ENCODE data around the gene B3GALT4. TPM values are rescaled to one million over a fixed set of nuclear protein-coding genes. Genes with fewer than 3 reads are reported as not detected.
A peak's percentile ranks its signal among the peaks of the same experiment; 100 is the strongest.

B3GALT4 gene
- total and polyA plus RNA-seq, 2 of the 13 experiments (the other 11 are each of a cell fraction or from before 2014, with no cell fraction given): 0.04 to 0.27 TPM

GRCh38 chr6:33299237-33299944 is 22.5 kb downstream of the B3GALT4 start (continued):
- TF ChIP-seq ZNF12 (CRISPR knock-in tag; IDR thresholded peaks at IDR 0.05) (no peak; the same call in 1 of the 2 replicates), ZSCAN31 (CRISPR knock-in tag; IDR thresholded peaks at IDR 0.05; ENCODE audit: low read depth) (peak; percentile 75), KLF11 (CRISPR knock-in tag; IDR thresholded peaks at IDR 0.05) (peak; percentile 36; the same call in 1 of the 2 replicates), GTF3A (CRISPR knock-in tag; conservative IDR thresholded peaks at IDR 0.05) (peak; percentile 61; the same call in 1 of the 2 replicates), ATF5 (CRISPR knock-in tag; IDR thresholded peaks at IDR 0.05; ENCODE audit: low read depth) (no peak), ZNF407 (CRISPR knock-in tag; IDR thresholded peaks at IDR 0.05; ENCODE audit: not compliant biosample characterization) (peak; percentile 63), TFDP1 (CRISPR knock-in tag; IDR thresholded peaks at IDR 0.05; ENCODE audit: borderline replicate concordance) (peak; percentile 56; the same call in 1 of the 2 replicates), MYC (CRISPR knock-in tag; IDR thresholded peaks at IDR 0.05; ENCODE audit: borderline replicate concordance) (peak; percentile 72; the same call in 1 of the 2 replicates), PTBP1 (IDR thresholded peaks at IDR 0.05; ENCODE audit: low read depth, low read length, poor library complexity, severe bottlenecking) (peak; percentile 79), ZNF253 (CRISPR knock-in tag; IDR thresholded peaks at IDR 0.05; ENCODE audit: borderline replicate concordance) (no peak; the same call in 1 of the 2 replicates), SMC3 (IDR thresholded peaks at IDR 0.05; ENCODE audit: low read length) (peak; percentile 56), ZNF564 (CRISPR knock-in tag; IDR thresholded peaks at IDR 0.05) (no peak), GZF1 (CRISPR knock-in tag; IDR thresholded peaks at IDR 0.05) (no peak; the same call in 1 of the 2 replicates), ERF (CRISPR knock-in tag; IDR thresholded peaks at IDR 0.05) (peak; percentile 67; the same call in 1 of the 2 replicates)
